ENCODE data around the gene CHCHD3. TPM values are rescaled to one million over a fixed set of nuclear protein-coding genes. Genes with fewer than 3 reads are reported as not detected.

The CHCHD3 gene
- total RNA-seq, 1 donor from 2014 or later = 142 TPM

GRCh38 chr7:132855901-132856300 lies 226.0 kb downstream of the CHCHD3 start:
- Mint-ChIP-seq H3K4me1 (peaks cover 11% of the 10 kb centered on the region), H3K4me3 (no peak overlapping the region), H3K27ac (no peak overlapping the region), H3K27me3 (ENCODE audit: insufficient read depth, low read depth) (no peaks in the 10 kb centered on the region), H3K9me3 (no peaks in the 10 kb centered on the region), H3K36me3 (peaks cover 2% of the 10 kb centered on the region)
- Histone ChIP-seq H3K4me2 (peak overlapping the region; percentile 31), H3F3A (ENCODE audit: low read depth) (no peaks in the 10 kb centered on the region), H3K27ac (no peak overlapping the region), H3K27me3 (no peaks in the 10 kb centered on the region), H3K9me3 (ENCODE audit: low read depth) (no peaks in the 10 kb centered on the region), H4K20me1 (ENCODE audit: low read depth) (peaks cover 12% of the 10 kb centered on the region), H3K9ac (no peak overlapping the region), H2AFZ (replicated peaks) (no peak overlapping the region), H3K36me3 (no peaks in the 10 kb centered on the region), H3K4me1 (peaks cover 11% of the 10 kb centered on the region), H3K4me3 (no peak overlapping the region), H3K79me2 (ENCODE audit: low read depth) (no peaks in the 10 kb centered on the region)
- TF ChIP-seq EZH2phosphoT487 (IDR thresholded peaks at IDR 0.05) = no peak
- no peak for TF ChIP-seq EZH2 (IDR thresholded peaks at IDR 0.05)
- TF ChIP-seq CTCF (IDR thresholded peaks at IDR 0.05) = no peak
- DNase-seq (ENCODE audit: low spot score) = peak; percentile 18

- Histone ChIP-seq H3K27ac (no peak overlapping the region), H3K4me2 (no peak overlapping the region), H3K27me3 (no peaks in the 10 kb centered on the region), H3K4me1 (peaks cover 11% of the 10 kb centered on the region), H3K9me3 (ENCODE audit: low read depth) (no peaks in the 10 kb centered on the region), H4K20me1 (ENCODE audit: low read depth) (peaks cover 12% of the 10 kb centered on the region), H3K36me3 (no peaks in the 10 kb centered on the region), H3K79me2 (ENCODE audit: low read depth) (no peaks in the 10 kb centered on the region), H3F3A (ENCODE audit: low read depth) (no peaks in the 10 kb centered on the region), H3K4me3 (no peak overlapping the region), H3K9ac (no peak overlapping the region), H2AFZ (replicated peaks) (no peak overlapping the region)
- DNase-seq (ENCODE audit: low spot score) = no peak
- Mint-ChIP-seq H3K27me3 (ENCODE audit: insufficient read depth, low read depth) (no peaks in the 10 kb centered on the region), H3K4me1 (peaks cover 11% of the 10 kb centered on the region), H3K9me3 (no peaks in the 10 kb centered on the region), H3K36me3 (peaks cover 3% of the 10 kb centered on the region), H3K27ac (no peak overlapping the region), H3K4me3 (no peak overlapping the region)
- TF ChIP-seq EZH2 (IDR thresholded peaks at IDR 0.05) (no peak), CTCF (IDR thresholded peaks at IDR 0.05) (no peak), EZH2phosphoT487 (IDR thresholded peaks at IDR 0.05) (no peak)
Measured at GRCh38 chr7:132854238-132854637, 227.7 kb downstream of the CHCHD3 start.

GRCh38 chr7:132847376-132847775 lies 234.5 kb downstream of the CHCHD3 start:
- H3K4me3 ChIP-seq = no peak overlapping the region
- no peaks in the 10 kb centered on the region for H4K20me1 ChIP-seq (ENCODE audit: low read depth)
- no peaks in the 10 kb centered on the region for H3K79me2 ChIP-seq (ENCODE audit: low read depth)
- no peaks in the 10 kb centered on the region for H3K36me3 ChIP-seq
- H3K4me3 Mint-ChIP-seq = no peak overlapping the region
- no peaks in the 10 kb centered on the region for H3K27me3 ChIP-seq
- H3K36me3 Mint-ChIP-seq = peaks cover 5% of the 10 kb centered on the region
- no peaks in the 10 kb centered on the region for H3K4me1 ChIP-seq
- H2AFZ ChIP-seq (replicated peaks) = no peak overlapping the region
- no peak overlapping the region for H3K9ac ChIP-seq
- DNase-seq (ENCODE audit: low spot score) = no peak
- no peak overlapping the region for H3K27ac Mint-ChIP-seq
- TF ChIP-seq EZH2 (IDR thresholded peaks at IDR 0.05) = no peak
- H3K9me3 ChIP-seq (ENCODE audit: low read depth) = no peaks in the 10 kb centered on the region
- no peaks in the 10 kb centered on the region for H3F3A ChIP-seq (ENCODE audit: low read depth)
- H3K27me3 Mint-ChIP-seq (ENCODE audit: insufficient read depth, low read depth) = no peaks in the 10 kb centered on the region
- no peak overlapping the region for H3K27ac ChIP-seq
- no peaks in the 10 kb centered on the region for H3K4me1 Mint-ChIP-seq
- no peaks in the 10 kb centered on the region for H3K9me3 Mint-ChIP-seq
- H3K4me2 ChIP-seq = no peak overlapping the region

GRCh38 chr7:132846086-132846485 lies 235.8 kb downstream of the CHCHD3 start:
- Histone ChIP-seq H4K20me1 (ENCODE audit: low read depth) (no peaks in the 10 kb centered on the region), H2AFZ (replicated peaks) (no peak overlapping the region), H3K27ac (no peak overlapping the region), H3K36me3 (no peaks in the 10 kb centered on the region), H3K4me2 (no peak overlapping the region), H3F3A (ENCODE audit: low read depth) (no peaks in the 10 kb centered on the region), H3K4me3 (no peak overlapping the region), H3K4me1 (no peaks in the 10 kb centered on the region), H3K27me3 (no peaks in the 10 kb centered on the region), H3K9ac (no peak overlapping the region), H3K9me3 (ENCODE audit: low read depth) (no peaks in the 10 kb centered on the region), H3K79me2 (ENCODE audit: low read depth) (no peaks in the 10 kb centered on the region)
- TF ChIP-seq CTCF (IDR thresholded peaks at IDR 0.05) (no peak), EZH2 (IDR thresholded peaks at IDR 0.05) (no peak), EZH2phosphoT487 (IDR thresholded peaks at IDR 0.05) (no peak)
- Mint-ChIP-seq H3K4me1 (no peaks in the 10 kb centered on the region), H3K4me3 (no peak overlapping the region), H3K27ac (no peak overlapping the region), H3K9me3 (no peaks in the 10 kb centered on the region), H3K27me3 (ENCODE audit: insufficient read depth, low read depth) (peaks cover 2% of the 10 kb centered on the region), H3K36me3 (peaks cover 7% of the 10 kb centered on the region)
- DNase-seq (ENCODE audit: low spot score) = no peak
